Cerebellar cortex (tissue), 1 donor: ENCODE measurements around the gene ABHD2.

Experiments
- DNase-seq: peaks from one replicate; pipeline ENCODE4 v3.0.0-alpha.2; 2015; ENCODE audit warnings: low spot score

Gene ABHD2

GRCh38 chr15:89167267-89168176, 79.3 kb downstream of the ABHD2 start:
- no peak for DNase-seq

- no peak for DNase-seq
Measured at GRCh38 chr15:89168316-89168833, 80.1 kb downstream of the ABHD2 start.

GRCh38 chr15:89170364-89170763, 82.1 kb downstream of the ABHD2 start:
- no peak for DNase-seq

- peak; percentile 72 for DNase-seq
Measured at GRCh38 chr15:89171136-89172072, 83.1 kb downstream of the ABHD2 start.

- no peak for DNase-seq
Measured at GRCh38 chr15:89172921-89173320, 84.7 kb downstream of the ABHD2 start.

- no peak for DNase-seq
Measured at GRCh38 chr15:89174476-89174875, 86.2 kb downstream of the ABHD2 start.

GRCh38 chr15:89175617-89176191, 87.4 kb downstream of the ABHD2 start:
- no peak for DNase-seq

GRCh38 chr15:89177116-89177515, 88.9 kb downstream of the ABHD2 start:
- DNase-seq = no peak

GRCh38 chr15:89177633-89178306, 89.5 kb downstream of the ABHD2 start:
- DNase-seq = peak; percentile 86

GRCh38 chr15:89178307-89178977, 90.2 kb downstream of the ABHD2 start:
- no peak for DNase-seq

GRCh38 chr15:89179966-89180875, 92.0 kb downstream of the ABHD2 start:
- no peak for DNase-seq

- no peak for DNase-seq
Measured at GRCh38 chr15:89184357-89184756, 96.1 kb downstream of the ABHD2 start.

GRCh38 chr15:89184886-89185526, 96.8 kb downstream of the ABHD2 start:
- DNase-seq = no peak

GRCh38 chr15:89186803-89187202, 98.5 kb downstream of the ABHD2 start:
- DNase-seq = no peak

GRCh38 chr15:89187301-89187985, 99.2 kb downstream of the ABHD2 start:
- DNase-seq = no peak

- no peak for DNase-seq
Measured at GRCh38 chr15:89187986-89188514, 99.8 kb downstream of the ABHD2 start.

- DNase-seq = no peak
Measured at GRCh38 chr15:89192136-89192535, 103.9 kb downstream of the ABHD2 start.

- no peak for DNase-seq
Measured at GRCh38 chr15:89192766-89193165, 104.5 kb downstream of the ABHD2 start.

GRCh38 chr15:89194608-89195007, 106.4 kb downstream of the ABHD2 start:
- no peak for DNase-seq
